Measurements from ENCODE around the gene SCCPDH.
A peak's percentile ranks its signal among the peaks of the same experiment; 100 is the strongest.

The SCCPDH gene

GRCh38 chr1:246786606-246787238 is 62.5 kb downstream of the SCCPDH start:
- DNase-seq (ENCODE audit: low spot score) = peak; percentile 54

GRCh38 chr1:246787781-246788513 is 63.7 kb downstream of the SCCPDH start:
- DNase-seq (ENCODE audit: low spot score) = no peak

- DNase-seq (ENCODE audit: low spot score) = no peak
Observed at GRCh38 chr1:246788895-246789338, 64.7 kb downstream of the SCCPDH start.

- DNase-seq (ENCODE audit: low spot score) = no peak
Observed at GRCh38 chr1:246789454-246790339, 65.5 kb downstream of the SCCPDH start.

DNA sequence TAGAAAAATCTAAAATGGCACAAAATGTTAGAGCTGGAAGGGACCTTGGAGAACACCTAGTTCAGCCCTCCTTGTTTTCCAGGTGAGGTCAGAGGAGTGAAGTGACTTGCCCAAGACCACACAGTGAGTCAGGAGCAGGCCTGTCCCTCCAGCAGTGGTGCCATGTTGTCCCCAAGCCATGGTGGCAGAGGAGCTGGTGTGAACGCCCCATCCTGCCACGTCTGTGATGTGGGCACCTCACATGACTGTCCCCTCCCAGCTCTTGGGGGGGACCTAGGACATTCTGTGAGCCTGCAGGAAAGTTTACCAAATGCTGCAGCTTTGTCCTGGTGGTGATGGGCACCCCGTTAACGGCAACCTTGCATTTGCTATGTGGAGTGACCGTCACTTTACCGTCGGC is 66.2 kb downstream of the SCCPDH start:
- DNase-seq (ENCODE audit: low spot score) = no peak

GRCh38 chr1:246790833-246791232 is 66.6 kb downstream of the SCCPDH start:
- no peak for DNase-seq (ENCODE audit: low spot score)

DNA sequence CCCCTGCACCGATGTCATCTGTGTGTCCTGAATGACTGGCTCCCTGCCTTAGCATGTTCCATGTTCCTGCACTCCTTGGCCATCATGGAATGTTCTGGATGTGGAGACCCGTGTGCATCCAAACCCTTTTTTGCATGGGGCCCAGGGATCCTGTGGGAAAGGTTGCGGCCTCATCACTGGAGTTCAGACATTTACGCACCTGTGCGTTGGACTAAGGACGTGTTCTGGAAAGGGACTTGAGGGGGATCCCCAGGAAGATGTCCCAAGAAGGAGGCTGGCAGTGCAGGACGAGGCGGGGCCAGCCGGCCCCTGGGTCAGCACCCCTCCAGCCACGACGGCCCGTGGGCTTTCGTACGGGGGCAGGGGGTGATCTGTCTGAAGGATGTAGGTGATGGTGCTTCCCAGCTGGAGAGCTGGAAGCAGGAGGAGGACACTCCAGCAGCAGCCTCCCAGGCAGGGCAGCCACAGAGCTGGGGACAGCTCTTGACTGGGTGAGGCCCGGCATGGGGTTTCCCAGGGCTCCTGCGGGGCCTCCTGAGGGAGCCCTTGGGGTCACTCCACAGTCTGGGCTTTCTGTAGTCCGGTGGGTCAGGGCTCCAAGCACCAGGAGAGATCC is 67.2 kb downstream of the SCCPDH start:
- DNase-seq (ENCODE audit: low spot score) = no peak

GRCh38 chr1:246792603-246793002 is 68.4 kb downstream of the SCCPDH start:
- DNase-seq (ENCODE audit: low spot score) = no peak

DNA sequence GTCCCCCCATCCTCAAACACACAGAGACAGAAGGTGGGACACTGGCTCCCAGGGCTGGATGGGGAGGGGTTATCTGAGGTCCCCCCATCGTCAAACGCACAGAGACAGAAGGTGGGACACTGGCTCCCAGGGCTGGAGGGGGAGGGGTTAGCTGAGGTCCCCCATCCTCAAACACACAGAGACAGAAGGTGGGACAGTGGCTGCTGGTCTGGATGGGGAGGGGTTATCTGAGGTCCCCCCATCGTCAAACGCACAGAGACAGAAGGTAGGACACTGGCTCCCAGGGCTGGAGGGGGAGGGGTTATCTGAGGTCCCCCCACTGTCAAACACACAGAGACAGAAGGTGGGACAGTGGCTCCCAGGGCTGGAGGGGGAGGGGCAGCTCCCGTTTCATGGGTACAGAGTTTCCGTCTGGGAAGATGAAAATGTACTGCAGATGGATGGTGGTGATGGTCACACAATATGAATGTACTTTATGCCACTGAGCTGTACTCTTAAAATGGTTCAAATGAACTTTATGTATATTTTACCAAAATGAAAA is 69.2 kb downstream of the SCCPDH start:
- no peak for DNase-seq (ENCODE audit: low spot score)

- no peak for DNase-seq (ENCODE audit: low spot score)
Observed at GRCh38 chr1:246794048-246794827, 70.0 kb downstream of the SCCPDH start.

DNA sequence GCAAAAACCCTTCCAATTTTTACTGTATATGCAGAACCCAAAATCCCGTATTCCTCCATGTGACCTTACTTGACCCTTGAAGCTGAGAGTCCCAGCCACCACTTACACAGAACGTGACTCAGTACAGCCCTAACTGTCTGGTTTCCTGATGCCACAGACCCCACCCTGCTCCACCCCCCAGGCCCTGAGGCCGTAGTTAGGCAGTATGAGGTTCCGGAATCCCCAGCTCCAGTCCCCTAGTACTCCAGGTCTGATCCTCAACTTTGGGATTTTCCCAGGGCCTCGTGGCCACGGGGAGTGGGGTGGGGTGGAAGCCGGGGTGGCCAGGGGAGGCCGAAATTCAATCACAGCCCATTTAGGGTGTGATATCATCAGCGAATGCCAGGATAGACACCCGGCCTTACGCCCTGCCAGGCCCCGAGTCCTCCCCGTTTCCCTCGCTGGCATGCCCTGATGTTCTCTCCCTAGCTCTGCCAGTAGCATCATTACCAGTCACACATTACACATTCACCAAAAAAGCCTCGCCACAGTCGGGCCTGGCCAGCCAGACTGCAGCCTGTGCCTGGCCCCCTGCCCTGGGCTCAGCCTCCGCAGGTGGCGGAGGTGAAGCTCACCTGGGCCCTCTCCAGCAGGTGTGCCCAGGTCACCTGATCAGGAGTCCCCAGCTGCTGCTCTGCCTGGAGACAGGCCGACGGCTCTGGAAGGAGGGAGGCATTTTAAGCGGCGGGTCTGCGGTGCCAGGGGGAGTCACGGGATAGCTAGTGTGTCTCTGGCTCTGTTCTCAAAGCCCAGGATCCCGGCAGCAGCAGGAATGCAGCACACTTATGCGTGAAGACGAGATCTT is 70.8 kb downstream of the SCCPDH start:
- DNase-seq (ENCODE audit: low spot score) = peak; percentile 16

GRCh38 chr1:246795906-246796694 is 71.9 kb downstream of the SCCPDH start:
- DNase-seq (ENCODE audit: low spot score) = no peak

GRCh38 chr1:246797157-246797556 is 72.9 kb downstream of the SCCPDH start:
- DNase-seq (ENCODE audit: low spot score) = no peak

- DNase-seq (ENCODE audit: low spot score) = no peak
Observed at GRCh38 chr1:246797597-246797996, 73.4 kb downstream of the SCCPDH start.

- no peak for DNase-seq (ENCODE audit: low spot score)
Observed at GRCh38 chr1:246798107-246798506, 73.9 kb downstream of the SCCPDH start.

GRCh38 chr1:246798606-246799496 is 74.6 kb downstream of the SCCPDH start:
- DNase-seq (ENCODE audit: low spot score) = no peak

DNA sequence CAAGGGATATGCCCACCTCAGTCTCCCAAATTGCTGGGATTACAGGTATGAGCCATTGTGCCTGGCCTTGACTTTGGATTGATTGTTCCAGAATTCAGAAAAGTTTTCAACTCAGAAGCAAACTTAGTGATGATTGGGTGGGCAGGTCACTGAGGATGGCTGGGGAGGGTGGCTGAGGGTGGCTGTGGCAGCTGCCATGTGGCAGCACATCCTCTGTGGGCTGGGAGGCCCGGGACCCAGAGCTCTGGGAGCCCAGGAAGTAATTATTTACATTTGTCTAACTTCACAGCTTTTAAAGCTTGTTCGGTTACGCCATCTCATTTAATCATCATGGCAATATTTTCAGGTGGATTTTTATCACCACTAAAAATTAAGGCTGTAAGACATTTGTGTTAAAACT is 76.1 kb downstream of the SCCPDH start:
- no peak for DNase-seq (ENCODE audit: low spot score)

DNA sequence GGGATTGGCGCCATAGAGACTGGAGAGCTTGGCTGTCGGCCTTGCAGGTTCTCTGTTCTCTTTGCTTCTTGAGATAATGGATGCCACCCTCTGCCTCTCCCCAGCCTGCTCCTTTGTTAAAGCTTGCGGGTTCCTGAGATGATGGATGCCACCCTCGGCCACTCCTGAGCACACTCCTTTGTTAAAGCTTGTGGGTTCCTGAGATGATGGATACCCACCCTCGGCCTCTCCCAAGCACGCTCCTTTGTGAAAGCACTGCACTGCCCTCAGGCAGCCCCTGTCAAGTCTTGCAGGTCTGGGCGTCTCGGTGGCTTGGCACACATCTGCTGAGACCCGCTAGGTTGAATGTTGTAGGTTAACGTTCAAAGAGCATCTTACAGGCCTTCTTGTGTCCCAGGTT is 76.5 kb downstream of the SCCPDH start:
- no peak for DNase-seq (ENCODE audit: low spot score)
